Measurements from ENCODE around the gene ALPL. TPM values are rescaled to one million over a fixed set of nuclear protein-coding genes. Genes with fewer than 3 reads are reported as not detected.

The ALPL gene
- polyA plus RNA-seq, 3 donors: not detected

DNA sequence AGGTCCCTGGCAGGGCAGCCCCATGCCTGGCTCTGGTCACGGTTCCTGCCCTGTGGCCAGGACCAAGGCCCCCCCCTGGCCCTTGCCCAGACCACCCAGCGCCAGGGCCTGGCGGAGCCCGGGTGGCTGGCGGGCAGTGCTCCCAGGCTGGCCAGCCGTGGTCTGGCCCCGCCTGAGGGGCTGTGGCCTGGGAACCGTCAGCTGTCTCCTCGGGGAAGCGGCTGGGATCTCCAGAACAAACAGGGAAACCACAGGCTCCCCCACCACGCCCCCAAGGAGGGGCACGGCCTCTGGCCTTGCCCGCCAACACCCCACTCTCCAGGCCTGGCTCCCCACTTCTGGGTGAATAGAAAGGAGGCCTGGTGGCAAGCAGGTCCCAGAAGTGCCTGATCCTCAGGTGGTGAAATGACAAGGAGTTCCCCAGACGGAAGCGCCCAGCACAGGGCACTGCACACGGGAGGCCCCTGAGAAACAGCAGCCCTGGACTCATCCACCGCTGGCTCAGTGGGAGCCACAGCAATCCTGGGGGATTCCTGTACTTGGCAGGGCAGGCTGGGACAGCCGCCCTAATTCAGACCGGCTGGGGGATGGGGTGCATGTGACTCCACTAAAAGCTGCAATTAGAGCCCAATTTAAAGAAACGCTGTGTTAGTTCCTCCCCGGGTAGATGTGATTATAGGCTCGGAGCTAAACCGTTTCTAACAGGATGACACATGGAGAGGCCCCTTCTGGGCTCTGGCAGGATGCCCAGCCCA, 81.1 kb downstream of the ALPL start:
- Histone ChIP-seq H4K20me1 (ENCODE audit: insufficient read depth, low read length) (no peaks in the 10 kb centered on the region), H2AFZ (ENCODE audit: insufficient read depth, low read depth, low read length, poor library complexity, severe bottlenecking) (no peak overlapping the region), H3K4me3 (replicated peaks in 1 of 3; ENCODE audit: low read depth in 2 of 3, low read length in 3 of 3) (no peak overlapping the region), H3K27ac (ENCODE audit: low read depth in 1 of 2, low read length in 2 of 2) (no peak overlapping the region), H3K79me2 (ENCODE audit: insufficient read depth, low read length) (no peaks in the 10 kb centered on the region), H3K4me2 (replicated peaks; ENCODE audit: extremely low read depth, low read length, poor library complexity, severe bottlenecking) (no peak overlapping the region), H3K4me1 (ENCODE audit: control insufficient read depth in 1 of 2, insufficient read depth in 2 of 2, low read length in 2 of 2) (no peaks in the 10 kb centered on the region), H3K36me3 (replicated peaks in 1 of 2; ENCODE audit: control insufficient read depth in 1 of 2, insufficient read depth in 2 of 2, low read length in 2 of 2) (no peaks in the 10 kb centered on the region), H3K9me3 (replicated peaks in 1 of 2; ENCODE audit: control insufficient read depth in 1 of 2, insufficient read depth in 1 of 2, low read length in 2 of 2) (no peaks in the 10 kb centered on the region), H3K9ac (ENCODE audit: insufficient read depth, low read length, poor library complexity, severe bottlenecking) (no peak overlapping the region), H3K27me3 (ENCODE audit: control insufficient read depth in 2 of 2, insufficient read depth in 2 of 2, low read length in 2 of 2) (peaks cover 0 to 2% of the 10 kb centered on the region in 2 donors)
- Mint-ChIP-seq H3K9me3 (no peaks in the 10 kb centered on the region), H3K27ac (no peak overlapping the region), H3K27me3 (ENCODE audit: low read depth in 3 of 3) (peaks cover 10 to 32% (median 17%) of the 10 kb centered on the region in 3 donors), H3K4me1 (peaks cover 3% of the 10 kb centered on the region), H3K4me3 (no peak overlapping the region), H3K36me3 (no peaks in the 10 kb centered on the region)
- 17% methylated on average over 20 of the region's 23 CpGs for WGBS (ENCODE audit: insufficient coverage)
- intact Hi-C loops (cut with micrococcal nuclease): no loop called here
- DNase-seq: no peak
- no peak for TF ChIP-seq CTCF (IDR thresholded peaks at IDR 0.05)

GRCh38 chr1:21590934-21591333, 81.7 kb downstream of the ALPL start:
- Histone ChIP-seq H3K4me2 (replicated peaks; ENCODE audit: extremely low read depth, low read length, poor library complexity, severe bottlenecking) (no peak overlapping the region), H4K20me1 (ENCODE audit: insufficient read depth, low read length) (no peaks in the 10 kb centered on the region), H3K9ac (ENCODE audit: insufficient read depth, low read length, poor library complexity, severe bottlenecking) (no peak overlapping the region), H3K27me3 (ENCODE audit: control insufficient read depth in 2 of 2, insufficient read depth in 2 of 2, low read length in 2 of 2) (peaks cover 0 to 2% of the 10 kb centered on the region in 2 donors), H3K27ac (ENCODE audit: low read depth in 1 of 2, low read length in 2 of 2) (no peak overlapping the region), H3K4me3 (replicated peaks in 1 of 3; ENCODE audit: low read depth in 2 of 3, low read length in 3 of 3) (no peak overlapping the region), H3K4me1 (ENCODE audit: control insufficient read depth in 1 of 2, insufficient read depth in 2 of 2, low read length in 2 of 2) (no peaks in the 10 kb centered on the region), H3K9me3 (replicated peaks in 1 of 2; ENCODE audit: control insufficient read depth in 1 of 2, insufficient read depth in 1 of 2, low read length in 2 of 2) (no peaks in the 10 kb centered on the region), H3K79me2 (ENCODE audit: insufficient read depth, low read length) (no peaks in the 10 kb centered on the region), H2AFZ (ENCODE audit: insufficient read depth, low read depth, low read length, poor library complexity, severe bottlenecking) (no peak overlapping the region), H3K36me3 (replicated peaks in 1 of 2; ENCODE audit: control insufficient read depth in 1 of 2, insufficient read depth in 2 of 2, low read length in 2 of 2) (no peaks in the 10 kb centered on the region)
- Mint-ChIP-seq H3K4me1 (peaks cover 3% of the 10 kb centered on the region), H3K9me3 (no peaks in the 10 kb centered on the region), H3K27ac (no peak overlapping the region), H3K4me3 (no peak overlapping the region), H3K27me3 (ENCODE audit: low read depth in 3 of 3) (peaks cover 10 to 32% (median 20%) of the 10 kb centered on the region in 3 donors), H3K36me3 (no peaks in the 10 kb centered on the region)
- TF ChIP-seq CTCF (IDR thresholded peaks at IDR 0.05): no peak
- intact Hi-C loops (cut with micrococcal nuclease): no loop called here
- no peak for DNase-seq
- 47% methylated on average over 9 of the region's 13 CpGs for WGBS (ENCODE audit: insufficient coverage)
